Islet precursor cell (in vitro differentiated cells): ENCODE results near the gene HMGB3.
"Not testable (repeated sequence)": the region's sequence is repeated elsewhere in the genome, so short reads cannot be mapped to it uniquely, and the experiment has no call there.

ENCODE experiments used
- DNase-seq: peaks from one replicate; pipeline ENCODE4 v3.0.0-alpha.2; 2018

The HMGB3 gene

DNA sequence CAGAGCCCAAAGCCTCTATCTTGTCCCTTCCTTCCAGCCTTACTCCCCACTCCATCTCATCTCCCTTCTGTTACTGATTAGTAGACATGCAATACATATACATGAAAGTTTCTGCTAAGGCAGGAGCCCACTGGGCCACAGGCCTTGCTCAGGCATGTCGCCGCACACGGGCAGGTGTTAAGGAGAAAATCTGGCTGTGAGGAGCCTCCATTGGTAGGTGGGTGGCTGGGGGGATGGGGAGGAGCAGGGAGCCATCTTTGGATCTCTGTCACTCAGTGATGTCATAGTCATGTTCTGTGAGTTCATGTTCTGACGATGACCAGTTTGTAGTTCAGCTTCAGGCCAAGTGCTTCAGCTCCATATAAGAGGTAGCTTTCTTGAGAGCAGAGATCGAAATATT, 2.9 kb upstream of the HMGB3 start:
- DNase-seq = no peak

DNA sequence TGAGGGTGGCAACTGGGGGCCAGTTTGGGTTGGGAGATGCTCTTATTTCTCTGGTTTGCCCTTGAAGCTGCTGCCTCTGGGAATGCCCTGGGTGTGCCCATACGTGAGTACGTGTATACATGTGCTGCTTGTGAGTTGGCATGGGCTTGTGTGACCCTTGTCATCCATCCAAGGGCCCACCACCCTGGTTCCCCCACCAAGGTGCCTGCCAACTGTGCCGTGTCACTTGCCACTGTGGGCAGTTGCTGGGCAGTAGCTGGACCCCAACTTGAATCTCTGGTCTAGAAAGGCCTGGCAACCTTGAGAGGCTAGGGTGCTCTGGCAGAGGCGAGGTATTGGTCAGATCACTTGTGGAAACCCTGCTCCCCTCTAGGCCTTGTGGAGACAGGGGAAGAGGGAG, 2.4 kb upstream of the HMGB3 start:
- DNase-seq = no peak

DNA sequence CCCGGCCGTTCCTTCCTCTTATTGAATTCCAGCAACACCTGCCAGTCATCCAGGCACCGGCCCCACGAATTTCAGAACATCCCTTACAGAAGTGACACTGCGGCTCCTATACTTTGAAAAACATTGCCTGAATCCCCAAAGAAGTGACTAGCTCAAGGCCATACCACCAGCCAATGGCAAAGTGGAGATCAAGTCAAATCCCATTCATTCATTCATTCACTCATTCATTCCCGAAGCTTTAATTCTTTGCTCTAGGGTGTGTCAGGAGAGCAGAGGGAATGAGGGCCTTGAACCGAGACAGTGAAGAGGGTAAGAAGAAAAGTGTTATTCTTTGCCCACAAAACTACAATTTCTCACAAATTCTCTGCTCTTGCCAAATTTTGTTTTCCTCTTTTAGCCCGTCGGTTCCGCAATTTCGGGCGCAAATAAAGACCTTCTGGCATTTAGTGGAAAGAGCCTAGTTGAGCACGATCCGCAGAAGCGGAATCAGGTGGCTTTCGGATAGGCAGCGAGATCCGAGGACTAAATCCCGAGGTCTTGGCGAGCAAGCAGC, 824 bp upstream of the HMGB3 start:
- DNase-seq = no peak

DNA sequence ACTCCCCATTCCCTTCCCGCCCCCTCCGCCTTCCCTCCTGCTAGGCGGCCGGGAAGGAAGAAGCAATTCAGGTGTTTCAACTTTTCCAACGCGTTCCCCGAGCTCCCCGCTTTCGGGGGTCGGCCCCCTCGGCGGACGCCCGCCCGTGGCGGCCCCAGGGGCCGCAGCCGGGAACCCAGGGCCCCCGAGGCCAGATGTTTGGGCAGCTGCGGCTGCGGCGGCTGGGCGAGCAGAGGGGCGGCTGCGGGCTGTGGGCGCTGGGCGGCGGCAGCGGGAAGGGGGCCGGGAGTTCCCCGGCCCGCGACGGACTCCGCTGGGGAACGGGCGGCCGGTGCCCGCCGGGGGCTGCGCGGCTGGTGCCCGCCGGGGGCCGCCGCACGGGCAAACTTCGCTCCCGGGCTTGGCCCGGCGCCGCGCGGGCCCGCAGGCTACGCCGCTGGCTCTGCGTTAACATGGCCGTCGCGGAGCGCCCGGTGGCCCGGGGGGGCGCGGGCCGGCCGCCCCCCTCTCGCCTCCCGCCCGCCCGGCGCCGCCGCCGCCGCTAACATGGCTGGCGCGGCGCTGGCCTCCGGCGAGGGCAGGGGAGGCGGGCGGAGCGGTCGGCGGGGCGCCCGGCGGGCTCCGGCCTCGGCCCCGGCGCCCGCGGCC, 510 bp downstream of the HMGB3 start:
- no peak for DNase-seq

DNA sequence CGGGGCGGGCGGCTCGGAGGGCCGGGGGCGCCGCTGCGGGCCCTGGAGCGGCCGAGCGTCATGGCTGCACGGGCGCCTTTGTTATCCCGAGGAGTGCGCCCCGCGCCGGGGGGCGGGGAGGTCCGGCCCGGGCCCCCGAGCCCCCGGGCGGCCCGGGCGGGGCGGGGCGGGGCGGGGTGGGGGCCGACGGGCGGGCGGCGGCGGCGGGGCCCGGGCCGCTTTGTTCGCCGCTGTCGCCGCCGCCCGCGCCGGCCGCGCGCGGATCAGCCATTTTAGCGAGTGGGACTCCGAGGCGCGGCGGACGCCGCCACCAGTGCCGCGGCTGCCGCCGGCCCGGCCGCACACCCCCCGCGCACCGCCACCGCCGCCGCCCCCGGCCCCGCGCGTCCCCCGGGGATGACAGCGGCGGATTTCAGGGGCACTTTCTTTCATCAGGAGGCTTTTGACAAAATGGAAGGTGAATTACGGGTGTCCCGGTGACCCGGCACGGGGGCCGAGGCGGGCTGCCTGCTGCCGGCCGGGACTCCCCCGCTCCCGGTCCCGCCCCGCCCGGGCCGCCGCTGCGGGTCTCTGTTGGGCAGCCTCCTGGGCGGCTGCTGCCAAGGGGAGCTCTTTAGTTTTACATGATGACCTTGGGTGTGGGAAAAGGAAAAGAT, 1.2 kb downstream of the HMGB3 start:
- no peak for DNase-seq

DNA sequence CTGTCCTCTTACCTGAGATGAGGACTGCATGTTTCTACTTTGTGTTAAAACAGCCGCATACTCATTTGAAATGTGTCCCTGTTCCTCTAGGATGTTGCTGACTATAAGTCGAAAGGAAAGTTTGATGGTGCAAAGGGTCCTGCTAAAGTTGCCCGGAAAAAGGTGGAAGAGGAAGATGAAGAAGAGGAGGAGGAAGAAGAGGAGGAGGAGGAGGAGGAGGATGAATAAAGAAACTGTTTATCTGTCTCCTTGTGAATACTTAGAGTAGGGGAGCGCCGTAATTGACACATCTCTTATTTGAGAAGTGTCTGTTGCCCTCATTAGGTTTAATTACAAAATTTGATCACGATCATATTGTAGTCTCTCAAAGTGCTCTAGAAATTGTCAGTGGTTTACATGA, 4.6 kb downstream of the HMGB3 start:
- not testable (repeated sequence) for DNase-seq

DNA sequence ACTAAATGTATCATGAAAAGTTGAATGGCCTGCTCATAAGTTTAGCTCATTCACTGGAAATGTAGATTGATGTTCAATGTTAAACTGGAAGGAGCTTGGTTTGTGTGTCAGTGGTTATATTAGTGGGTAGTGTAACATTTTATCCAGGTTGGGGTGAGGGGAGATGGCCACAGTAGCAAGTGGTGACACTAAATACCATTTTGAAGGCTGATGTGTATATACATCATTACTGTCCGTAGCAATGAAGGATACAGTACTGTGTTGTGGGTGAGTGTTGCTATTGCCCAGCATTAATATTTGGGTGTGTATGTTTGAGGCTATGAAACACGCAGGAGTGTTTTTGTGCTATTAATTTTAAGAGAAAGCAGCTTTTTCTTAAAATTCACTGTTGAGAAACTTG, 6.3 kb downstream of the HMGB3 start:
- DNase-seq = no peak

DNA sequence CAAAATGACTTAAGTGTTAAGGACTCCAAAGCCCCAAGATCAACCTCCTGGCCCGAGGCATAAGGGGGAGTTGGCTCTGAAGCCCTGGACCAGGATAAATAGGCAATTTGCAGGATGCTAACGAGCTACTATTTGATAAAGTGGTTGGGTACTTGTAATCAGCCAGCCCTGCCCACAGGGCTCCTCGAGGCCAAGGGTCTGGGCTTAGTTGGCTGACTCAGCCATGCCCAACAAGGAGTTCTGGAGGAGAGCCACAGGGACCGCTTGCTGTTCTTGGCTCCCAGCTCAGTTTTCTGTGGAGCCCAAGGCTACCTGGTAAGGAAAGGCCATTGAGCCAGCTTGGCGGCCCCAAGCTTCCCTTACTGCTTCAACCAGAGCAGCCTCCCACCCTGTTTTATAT, 7.8 kb downstream of the HMGB3 start:
- peak; percentile 61 for DNase-seq

DNA sequence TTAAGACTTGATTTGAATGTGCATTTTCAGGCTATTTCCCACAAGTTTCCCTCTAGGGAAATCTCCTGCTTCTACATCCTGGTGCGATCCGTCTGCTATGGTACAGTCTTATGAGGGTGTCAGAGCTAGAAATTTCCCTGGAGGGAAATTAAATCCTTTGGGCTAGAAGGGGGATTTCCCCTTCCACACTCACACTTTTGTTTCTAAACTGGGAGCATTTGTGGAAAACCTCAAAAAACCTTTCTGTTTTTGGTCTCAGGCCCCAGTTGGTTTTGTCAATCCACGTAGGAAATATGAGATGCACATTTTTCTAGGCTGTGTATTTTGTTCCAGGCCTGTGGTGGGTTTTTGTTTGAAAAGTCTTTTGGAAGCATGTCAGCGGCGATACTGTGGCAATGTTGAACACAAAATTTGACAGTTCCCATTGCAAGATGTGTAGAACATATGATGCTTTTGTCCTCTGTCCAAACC, 17.8 kb downstream of the HMGB3 start:
- DNase-seq = no peak

DNA sequence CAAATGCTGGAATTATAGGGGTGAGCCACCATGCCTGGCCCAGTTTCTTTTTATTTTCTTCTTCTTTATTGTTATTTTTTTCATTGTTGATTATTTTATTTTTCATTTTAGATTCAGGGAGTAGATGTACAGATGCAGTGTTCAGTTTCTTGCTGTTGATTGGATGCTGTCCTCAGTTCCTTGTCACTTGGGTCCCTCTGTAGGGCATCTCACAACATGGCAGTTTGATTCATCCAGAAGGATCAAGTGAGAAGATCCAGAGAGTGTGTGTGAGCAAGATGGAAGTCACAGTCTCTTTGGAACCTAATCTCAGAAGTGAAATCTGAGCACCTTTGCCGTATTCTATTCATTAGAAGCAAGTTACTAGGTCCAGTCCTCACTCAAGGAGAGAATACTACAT, 20.9 kb downstream of the HMGB3 start:
- DNase-seq = no peak

DNA sequence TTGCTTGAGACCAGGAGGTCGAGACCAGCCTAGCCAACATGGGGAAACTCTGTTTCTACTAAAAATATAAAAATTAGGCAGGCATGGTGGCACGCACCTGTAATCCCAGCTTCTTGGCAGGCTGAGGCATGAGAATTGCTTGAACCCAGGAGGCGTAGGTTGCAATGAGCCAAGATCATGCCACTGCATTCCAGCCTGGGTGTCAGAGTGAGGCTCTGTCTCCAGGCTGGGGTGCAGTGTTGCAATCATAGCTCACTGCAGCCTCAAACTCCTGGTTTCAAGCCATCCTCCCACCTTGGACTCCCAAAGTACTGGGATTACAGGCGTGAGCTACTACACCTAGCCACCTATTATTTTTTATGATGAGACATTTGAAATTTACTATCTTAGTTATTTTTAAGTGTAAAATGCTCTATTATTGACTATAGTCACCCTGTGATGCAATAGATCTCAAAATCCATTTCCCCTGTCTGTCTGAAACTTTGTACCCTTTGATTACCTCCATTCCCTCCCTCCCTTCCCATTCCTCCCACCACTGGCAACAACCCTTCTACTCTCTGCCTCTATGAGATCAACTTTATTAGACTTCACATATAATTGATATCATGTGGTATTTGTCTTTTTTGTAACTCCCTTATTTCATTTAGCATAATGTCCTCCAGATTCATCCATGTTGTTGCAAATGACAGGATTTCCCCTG, 23.4 kb downstream of the HMGB3 start:
- no peak for DNase-seq

DNA sequence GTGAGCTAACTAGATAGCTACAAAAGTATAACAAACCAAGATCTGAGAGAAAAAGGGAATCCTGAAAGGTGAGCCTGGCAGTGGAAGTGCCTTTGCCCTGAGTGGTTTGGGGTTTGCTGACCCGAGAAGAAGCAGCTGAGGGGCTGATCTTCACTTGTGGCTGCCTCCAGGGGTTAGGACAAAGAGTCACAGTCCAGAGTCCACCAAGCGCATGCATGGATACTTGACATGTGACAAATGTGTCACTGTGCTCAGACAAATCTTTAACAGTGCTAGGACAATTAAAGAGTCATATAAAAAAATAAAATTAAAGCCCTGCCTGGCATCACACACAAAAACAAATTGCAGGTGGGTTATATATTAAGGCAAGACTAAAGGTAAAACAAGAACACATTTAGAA, 26.4 kb downstream of the HMGB3 start:
- DNase-seq = no peak

DNA sequence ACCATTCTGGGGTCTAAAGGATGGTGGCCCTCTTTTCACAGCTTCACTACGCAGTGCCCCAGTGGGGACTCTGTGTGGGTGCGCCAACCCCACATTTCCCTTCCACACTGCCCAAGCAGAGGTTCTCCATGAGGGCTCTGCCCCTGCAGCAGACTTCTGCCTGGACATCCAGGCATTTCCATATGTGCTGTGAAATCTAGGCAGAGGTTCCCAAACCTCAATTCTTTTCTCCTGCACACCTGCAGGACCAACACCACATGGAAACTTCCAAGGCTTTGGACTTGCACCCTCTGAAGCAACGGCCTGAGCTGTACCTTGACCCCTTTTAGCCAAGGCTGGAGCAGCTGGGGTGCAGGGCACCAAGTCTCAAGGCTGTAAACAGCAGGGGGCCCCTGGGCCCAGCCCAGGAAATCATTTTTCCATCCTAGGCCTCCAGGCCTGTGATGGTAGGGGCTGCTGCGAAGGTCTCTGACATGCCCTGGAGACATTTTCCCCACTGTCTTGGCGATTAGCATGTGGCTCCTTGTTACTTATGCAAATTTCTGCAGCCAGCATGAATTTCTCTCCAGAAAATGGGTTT, 30.1 kb downstream of the HMGB3 start:
- no peak for DNase-seq

DNA sequence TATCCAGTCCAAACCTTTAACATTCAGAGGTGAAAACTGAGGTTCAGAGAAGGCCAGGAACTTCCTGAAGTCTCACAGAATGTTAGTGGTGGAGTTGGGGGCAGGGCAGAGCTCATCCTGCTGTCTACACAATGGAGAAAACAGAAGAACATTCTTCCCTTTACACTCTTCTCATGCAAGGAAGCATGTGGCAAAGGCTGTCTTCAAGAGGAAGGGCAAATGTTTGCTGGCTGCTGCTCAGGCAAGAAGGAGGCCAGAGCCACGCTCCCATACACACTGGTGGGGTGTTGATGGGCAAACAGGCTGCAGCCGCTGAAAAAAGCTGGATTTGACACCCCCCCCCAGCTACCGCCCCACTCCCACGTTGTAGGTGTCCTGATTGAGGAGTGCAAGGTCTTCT, 32.5 kb downstream of the HMGB3 start:
- no peak for DNase-seq

DNA sequence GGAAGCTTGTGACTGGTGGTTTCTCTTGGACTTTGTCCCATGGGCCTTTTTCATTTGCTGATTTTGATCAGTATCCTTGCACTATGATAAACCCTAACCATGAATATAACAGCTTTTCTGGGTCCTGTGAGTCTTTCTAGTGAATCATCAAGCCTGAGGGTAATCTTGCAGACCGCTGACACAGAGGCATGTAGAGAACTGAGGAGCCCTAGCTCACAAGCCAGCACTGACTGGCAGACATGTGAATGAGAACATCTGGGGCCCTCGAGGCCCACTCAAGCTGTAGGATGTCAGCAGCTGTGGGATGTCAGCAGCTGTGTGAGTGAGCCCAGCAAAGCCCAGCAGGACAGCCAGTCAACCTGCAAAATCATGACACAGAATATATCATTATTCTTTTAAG, 36.7 kb downstream of the HMGB3 start:
- no peak for DNase-seq

DNA sequence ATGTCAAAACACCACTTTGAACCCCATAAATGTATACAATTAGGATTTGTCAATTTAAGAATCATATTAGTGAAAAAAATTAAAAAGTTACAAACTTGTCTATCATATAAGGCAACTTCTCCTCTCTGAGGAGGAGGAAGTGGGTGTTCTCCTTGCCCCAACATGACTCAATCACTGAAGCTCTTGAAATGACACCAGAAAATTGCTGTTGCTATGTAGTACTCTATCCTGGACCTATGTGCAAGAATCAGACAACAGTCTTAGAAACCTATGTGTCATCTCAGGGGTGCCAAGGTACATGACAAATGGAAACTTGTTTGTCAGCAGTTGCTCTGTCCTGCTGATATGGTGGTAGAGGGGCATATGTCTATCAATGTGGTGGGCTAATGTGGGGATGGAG, 47.7 kb downstream of the HMGB3 start:
- DNase-seq = no peak

DNA sequence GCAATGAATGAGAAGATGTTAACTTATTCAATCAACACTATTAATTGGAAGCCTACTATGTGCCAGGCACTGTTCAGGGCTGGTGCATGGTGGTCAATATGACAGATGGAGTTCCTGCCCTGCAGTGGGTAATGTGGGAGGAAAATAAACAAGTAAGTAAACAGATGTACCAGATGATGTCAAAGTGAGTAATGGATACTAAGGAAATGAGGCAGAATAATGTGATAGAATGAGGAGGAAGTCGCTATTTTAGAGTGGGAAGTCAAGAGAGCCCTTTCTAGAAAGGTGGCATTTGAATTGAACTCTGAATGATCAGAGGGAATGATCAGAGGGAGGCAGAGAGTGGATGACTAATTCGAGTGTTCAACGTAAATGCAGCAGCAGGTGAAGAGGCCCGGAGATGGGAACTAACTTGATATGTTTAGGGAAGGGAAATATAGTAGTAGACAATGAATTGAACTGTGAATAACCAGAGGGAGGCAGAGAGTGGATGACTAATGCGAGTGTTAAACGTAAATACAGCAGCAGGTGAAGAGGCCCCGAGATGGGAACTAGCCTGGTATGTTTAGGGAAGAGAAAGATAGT, 48.3 kb downstream of the HMGB3 start:
- DNase-seq = no peak

DNA sequence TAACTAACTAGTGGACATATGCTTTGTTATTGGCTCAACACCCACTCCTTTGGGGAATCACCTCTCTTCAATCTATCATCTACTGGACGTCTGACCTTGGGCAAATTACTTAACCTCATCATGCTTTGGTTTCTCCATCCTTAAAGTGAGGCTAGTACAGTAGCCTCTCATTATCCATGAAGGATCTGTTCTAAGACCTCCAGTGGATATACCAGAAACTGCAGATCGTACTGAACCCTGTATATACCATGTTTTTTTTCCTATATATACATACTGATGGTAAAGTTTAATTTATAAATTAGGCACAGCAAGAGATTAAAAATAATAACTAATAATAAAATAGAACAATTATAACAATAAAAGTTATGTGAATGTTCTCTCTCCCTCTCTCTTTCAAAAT, 56.2 kb downstream of the HMGB3 start:
- no peak for DNase-seq
